PFSK-1 (cell line): ENCODE measurements around the gene PNCK.

Experiments
- POLR2AphosphoS5 ChIP-seq: IDR thresholded peaks from 2 replicates; pipeline ENCODE4 v1.6.1; 2012; ENCODE audit warnings: low read depth, mild to moderate bottlenecking, control low read depth, low read length, moderate library complexity
- REST ChIP-seq, 2 experiments: IDR thresholded peaks; 2 replicates each; pipeline versions ENCODE4 v1.6.1 to v1.8.0; 2011 to 2012; ENCODE audit warnings: low read depth in 2 of 2, low read length in 2 of 2, control low read depth in 1 of 2, inconsistent platforms in 1 of 2, mild to moderate bottlenecking in 1 of 2, moderate library complexity in 1 of 2; ENCODE audit not compliant: insufficient read depth in 1 of 2
- SIN3A ChIP-seq: IDR thresholded peaks from 2 replicates; pipeline ENCODE4 v1.6.1; 2012; ENCODE audit warnings: mild to moderate bottlenecking, low read length, moderate library complexity, borderline replicate concordance; ENCODE audit not compliant: insufficient read depth
- TAF1 ChIP-seq: IDR thresholded peaks from 2 replicates; pipeline ENCODE4 v1.6.1; 2012; ENCODE audit warnings: low read length, control low read depth, borderline replicate concordance; ENCODE audit not compliant: insufficient read depth

DNA sequence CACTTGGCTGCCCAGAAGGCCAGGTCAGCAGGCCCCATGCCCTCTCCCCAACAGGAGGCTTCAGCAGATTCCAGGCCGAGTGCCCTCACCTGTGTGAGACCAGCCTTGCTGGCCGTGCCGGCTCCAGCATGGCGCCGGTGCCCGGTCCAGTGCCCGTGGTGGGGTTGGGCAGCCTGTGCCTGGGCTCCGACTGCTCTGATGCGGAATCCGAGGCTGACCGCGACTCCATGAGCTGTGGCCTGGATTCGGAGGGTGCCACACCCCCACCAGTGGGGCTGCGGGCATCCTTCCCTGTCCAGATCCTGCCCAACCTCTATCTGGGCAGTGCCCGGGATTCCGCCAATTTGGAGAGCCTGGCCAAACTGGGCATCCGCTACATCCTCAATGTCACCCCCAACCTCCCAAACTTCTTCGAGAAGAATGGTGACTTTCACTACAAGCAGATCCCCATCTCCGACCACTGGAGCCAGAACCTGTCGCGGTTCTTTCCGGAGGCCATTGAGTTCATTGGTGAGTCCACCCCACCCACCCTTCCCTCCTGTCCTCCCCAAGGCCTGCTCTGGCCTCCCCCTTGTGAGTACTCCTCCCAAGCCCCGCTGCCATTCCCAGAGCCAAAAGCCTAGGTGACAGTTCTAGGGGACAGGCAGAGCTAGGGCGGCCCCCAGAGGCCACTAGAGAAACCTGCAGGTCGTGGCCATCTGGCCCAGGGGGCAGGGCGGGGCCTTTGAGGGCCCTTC, 24.3 kb downstream of the PNCK start:
- TF ChIP-seq POLR2AphosphoS5, result no peak
- no peak for TF ChIP-seq REST (IDR thresholded peaks at IDR 0.05; ENCODE audit: insufficient read depth in 1 of 2, low read depth in 2 of 2, low read length in 2 of 2)
- no peak for TF ChIP-seq TAF1
- TF ChIP-seq SIN3A, result no peak
